ENCODE results near the gene DERA. TPM values are rescaled to one million over a fixed set of nuclear protein-coding genes. Genes with fewer than 3 reads are reported as not detected.

The DERA gene
- total RNA-seq, 1 donor from 2014 or later = 41.9 TPM

DNA sequence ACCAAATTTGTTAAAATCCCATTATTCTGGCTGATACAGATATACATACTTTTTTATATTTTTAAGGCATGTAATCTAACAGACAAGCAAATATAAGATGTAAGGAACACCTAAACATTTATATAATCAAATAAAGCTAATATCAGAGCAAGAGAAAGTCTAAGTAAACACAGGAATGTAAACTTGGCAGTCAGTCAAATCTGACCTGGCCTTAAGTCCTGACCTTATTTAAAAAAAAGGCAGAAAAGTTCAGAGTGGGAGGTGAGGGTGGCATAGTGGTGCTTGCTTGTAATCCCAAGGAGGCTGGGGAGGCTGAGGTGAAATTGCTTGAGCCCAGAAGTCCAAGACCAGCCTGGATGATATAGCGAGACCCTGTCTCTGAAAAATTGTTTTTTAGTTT lies 152.6 kb downstream of the DERA start:
- Mint-ChIP-seq H3K4me1 (ENCODE audit: low read depth) (no peaks in the 10 kb centered on the region), H3K36me3 (ENCODE audit: insufficient read depth) (no peaks in the 10 kb centered on the region), H3K9me3 (ENCODE audit: low read depth) (no peaks in the 10 kb centered on the region), H3K27ac (no peak overlapping the region), H3K4me3 (ENCODE audit: low read depth) (no peak overlapping the region), H3K27me3 (no peaks in the 10 kb centered on the region)
- DNase-seq (ENCODE audit: low spot score, unreplicated experiment) = no peak
- TF ChIP-seq, protein P1, sequence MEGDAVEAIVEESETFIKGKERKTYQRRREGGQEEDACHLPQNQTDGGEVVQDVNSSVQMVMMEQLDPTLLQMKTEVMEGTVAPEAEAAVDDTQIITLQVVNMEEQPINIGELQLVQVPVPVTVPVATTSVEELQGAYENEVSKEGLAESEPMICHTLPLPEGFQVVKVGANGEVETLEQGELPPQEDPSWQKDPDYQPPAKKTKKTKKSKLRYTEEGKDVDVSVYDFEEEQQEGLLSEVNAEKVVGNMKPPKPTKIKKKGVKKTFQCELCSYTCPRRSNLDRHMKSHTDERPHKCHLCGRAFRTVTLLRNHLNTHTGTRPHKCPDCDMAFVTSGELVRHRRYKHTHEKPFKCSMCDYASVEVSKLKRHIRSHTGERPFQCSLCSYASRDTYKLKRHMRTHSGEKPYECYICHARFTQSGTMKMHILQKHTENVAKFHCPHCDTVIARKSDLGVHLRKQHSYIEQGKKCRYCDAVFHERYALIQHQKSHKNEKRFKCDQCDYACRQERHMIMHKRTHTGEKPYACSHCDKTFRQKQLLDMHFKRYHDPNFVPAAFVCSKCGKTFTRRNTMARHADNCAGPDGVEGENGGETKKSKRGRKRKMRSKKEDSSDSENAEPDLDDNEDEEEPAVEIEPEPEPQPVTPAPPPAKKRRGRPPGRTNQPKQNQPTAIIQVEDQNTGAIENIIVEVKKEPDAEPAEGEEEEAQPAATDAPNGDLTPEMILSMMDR (IDR thresholded peaks at IDR 0.05; ENCODE audit: unreplicated experiment) = no peak

DNA sequence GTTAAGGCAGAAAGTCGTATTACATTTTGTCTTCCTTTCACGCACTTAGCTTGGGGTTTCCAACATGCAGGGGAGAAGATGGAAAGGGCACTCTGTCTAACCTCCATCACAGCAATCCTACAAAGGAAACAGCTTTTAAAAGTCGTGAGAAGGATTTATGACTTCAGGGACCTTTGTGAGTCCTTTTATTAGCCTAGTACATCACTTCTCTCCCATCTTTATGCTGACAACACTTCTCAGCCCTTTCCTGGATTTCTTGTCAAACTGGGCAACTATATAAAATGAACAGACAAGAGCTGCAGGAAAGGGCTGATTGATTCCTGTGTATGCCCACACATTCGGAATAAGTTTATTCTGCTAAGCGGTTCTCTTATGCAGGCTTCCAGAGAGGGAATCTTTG lies 159.0 kb downstream of the DERA start:
- no peak overlapping the region for H3K4me3 Mint-ChIP-seq (ENCODE audit: low read depth)

GRCh38 chr12:16072678-16073077 lies 161.5 kb downstream of the DERA start:
- no peaks in the 10 kb centered on the region for H3K36me3 Mint-ChIP-seq (ENCODE audit: insufficient read depth)
- no peak overlapping the region for H3K27ac Mint-ChIP-seq
- TF ChIP-seq, protein P1 (IDR thresholded peaks at IDR 0.05; ENCODE audit: unreplicated experiment) = no peak
- no peak overlapping the region for H3K4me3 Mint-ChIP-seq (ENCODE audit: low read depth)
- DNase-seq (ENCODE audit: low spot score, unreplicated experiment) = no peak
- H3K9me3 Mint-ChIP-seq (ENCODE audit: low read depth) = no peaks in the 10 kb centered on the region
- H3K4me1 Mint-ChIP-seq (ENCODE audit: low read depth) = no peaks in the 10 kb centered on the region
- no peaks in the 10 kb centered on the region for H3K27me3 Mint-ChIP-seq

More for the DNA sequence above, 159.0 kb downstream of the DERA start:
- no peaks in the 10 kb centered on the region for H3K27me3 Mint-ChIP-seq
- no peaks in the 10 kb centered on the region for H3K9me3 Mint-ChIP-seq (ENCODE audit: low read depth)
- H3K4me1 Mint-ChIP-seq (ENCODE audit: low read depth) = no peaks in the 10 kb centered on the region
- no peaks in the 10 kb centered on the region for H3K36me3 Mint-ChIP-seq (ENCODE audit: insufficient read depth)
- TF ChIP-seq, protein P1 (IDR thresholded peaks at IDR 0.05; ENCODE audit: unreplicated experiment) = no peak
- H3K27ac Mint-ChIP-seq = no peak overlapping the region
- no peak for DNase-seq (ENCODE audit: low spot score, unreplicated experiment)

GRCh38 chr12:16074894-16075293 lies 163.8 kb downstream of the DERA start:
- H3K9me3 Mint-ChIP-seq (ENCODE audit: low read depth) = no peaks in the 10 kb centered on the region
- H3K4me1 Mint-ChIP-seq (ENCODE audit: low read depth) = no peaks in the 10 kb centered on the region
- DNase-seq (ENCODE audit: low spot score, unreplicated experiment) = no peak
- H3K4me3 Mint-ChIP-seq (ENCODE audit: low read depth) = no peak overlapping the region
- H3K27me3 Mint-ChIP-seq = no peaks in the 10 kb centered on the region
- TF ChIP-seq, protein P1 (IDR thresholded peaks at IDR 0.05; ENCODE audit: unreplicated experiment) = no peak
- H3K27ac Mint-ChIP-seq = no peak overlapping the region
- H3K36me3 Mint-ChIP-seq (ENCODE audit: insufficient read depth) = no peaks in the 10 kb centered on the region

GRCh38 chr12:16075887-16076286 lies 164.8 kb downstream of the DERA start:
- TF ChIP-seq, protein P1 (IDR thresholded peaks at IDR 0.05; ENCODE audit: unreplicated experiment) = no peak
- Mint-ChIP-seq H3K27me3 (no peaks in the 10 kb centered on the region), H3K4me3 (ENCODE audit: low read depth) (no peak overlapping the region), H3K27ac (no peak overlapping the region), H3K9me3 (ENCODE audit: low read depth) (no peaks in the 10 kb centered on the region), H3K4me1 (ENCODE audit: low read depth) (no peaks in the 10 kb centered on the region), H3K36me3 (ENCODE audit: insufficient read depth) (no peaks in the 10 kb centered on the region)
- DNase-seq (ENCODE audit: low spot score, unreplicated experiment) = no peak

Measured in progenitor cell of endocrine pancreas (in vitro differentiated cells).